ENCODE measurements around the gene SERPINE3. TPM values are rescaled to one million over a fixed set of nuclear protein-coding genes. Genes with fewer than 3 reads are reported as not detected.

The SERPINE3 gene
- total RNA-seq, 1 experiment from 2014 or later = 0.59 TPM

- TF ChIP-seq ZNF532 (CRISPR knock-in tag; IDR thresholded peaks at IDR 0.05; ENCODE audit: borderline replicate concordance) = no peak
- no peak for TF ChIP-seq CTCF (IDR thresholded peaks at IDR 0.05)
- TF ChIP-seq ZNF263 (CRISPR knock-in tag; IDR thresholded peaks at IDR 0.05; ENCODE audit: low read depth) = no peak
- no peak for TF ChIP-seq SOX15 (CRISPR knock-in tag; IDR thresholded peaks at IDR 0.05)
- no peak for TF ChIP-seq ZNF396 (CRISPR knock-in tag; IDR thresholded peaks at IDR 0.05; ENCODE audit: borderline replicate concordance)
- no peak for TF ChIP-seq ZNF416 (CRISPR knock-in tag; IDR thresholded peaks at IDR 0.05)
Measured at GRCh38 chr13:51323824-51324511, 15.5 kb upstream of the SERPINE3 start (continued).

GRCh38 chr13:51324714-51325420 lies 14.6 kb upstream of the SERPINE3 start:
- H3K27me3 Mint-ChIP-seq (ENCODE audit: low read depth) = peaks cover 6% of the 10 kb centered on the region; the same call in 1 of the 2 replicates
- no peak overlapping the region for H3K4me3 Mint-ChIP-seq
- CTCF ChIA-PET = interaction anchor here (1.0 to 1.9 kb wide), 6 partner anchors 22 to 473 kb away, joined by 3 to 10 read pairs (median 4); no protein-coding TSS in a partner anchor
- no peak overlapping the region for H3K27ac Mint-ChIP-seq
- DNase-seq (ENCODE audit: low spot score) (peak; percentile 62), ATAC-seq (peak; percentile 40)
- peaks cover 48% of the 10 kb centered on the region for H3K4me1 Mint-ChIP-seq
- TF ChIP-seq NFYB (CRISPR knock-in tag; conservative IDR thresholded peaks at IDR 0.05; ENCODE audit: low read depth) = no peak
- TF ChIP-seq USF1 (CRISPR knock-in tag; IDR thresholded peaks at IDR 0.05) = no peak
- TF ChIP-seq PREB (CRISPR knock-in tag; IDR thresholded peaks at IDR 0.05; ENCODE audit: borderline replicate concordance) = no peak
- no peak for TF ChIP-seq EMX1 (CRISPR knock-in tag; IDR thresholded peaks at IDR 0.05)
- TF ChIP-seq FOXJ3 (CRISPR knock-in tag; IDR thresholded peaks at IDR 0.05; ENCODE audit: borderline replicate concordance) = no peak
- TF ChIP-seq ZNF416 (CRISPR knock-in tag; IDR thresholded peaks at IDR 0.05) = no peak
- TF ChIP-seq ZNF219 (CRISPR knock-in tag; IDR thresholded peaks at IDR 0.05; ENCODE audit: borderline replicate concordance) = no peak
- no peak for TF ChIP-seq ZMAT4 (CRISPR knock-in tag; IDR thresholded peaks at IDR 0.05)
- TF ChIP-seq NFE2L1 (CRISPR knock-in tag; IDR thresholded peaks at IDR 0.05) = no peak
- no peak for TF ChIP-seq JAZF1 (CRISPR knock-in tag; IDR thresholded peaks at IDR 0.05)
- no peak for TF ChIP-seq ZNF423 (CRISPR knock-in tag; IDR thresholded peaks at IDR 0.05)
- TF ChIP-seq STAT6 (CRISPR knock-in tag; conservative IDR thresholded peaks at IDR 0.05; ENCODE audit: low read depth) = no peak
- no peak for TF ChIP-seq KAT7 (CRISPR knock-in tag; IDR thresholded peaks at IDR 0.05; ENCODE audit: borderline replicate concordance)
- TF ChIP-seq ESRRA (CRISPR knock-in tag; IDR thresholded peaks at IDR 0.05; ENCODE audit: borderline replicate concordance) = no peak
- TF ChIP-seq ZNF512 (CRISPR knock-in tag; IDR thresholded peaks at IDR 0.05; ENCODE audit: borderline replicate concordance) = no peak
- H3K36me3 Mint-ChIP-seq = no peaks in the 10 kb centered on the region
- H3K9me3 Mint-ChIP-seq = no peaks in the 10 kb centered on the region
- POLR2A ChIA-PET = no interaction called here

Measured in WTC11 (cell line).